Fibroblast of pulmonary artery (primary cell): ENCODE data around the gene ARRDC1.

Source experiments
- DNase-seq: peaks from one replicate; pipeline ENCODE4 v3.0.0-alpha.2; 2010; ENCODE audit warnings: low read depth
- H3K4me3 ChIP-seq: replicated peaks from 2 replicates; pipeline ENCODE4 v1.5.1; 2011; ENCODE audit warnings: low read depth, mild to moderate bottlenecking, control low read depth, low read length, moderate library complexity
- TF ChIP-seq, protein P1 (sequence below): IDR thresholded peaks from 2 replicates; pipeline ENCODE4 v1.5.1; 2011; ENCODE audit warnings: mild to moderate bottlenecking, control low read depth, low read length, inconsistent platforms; ENCODE audit errors: missing control alignments

The ARRDC1 gene

GRCh38 chr9:137630679-137631078, 25.2 kb downstream of the ARRDC1 start:
- TF ChIP-seq, protein P1, sequence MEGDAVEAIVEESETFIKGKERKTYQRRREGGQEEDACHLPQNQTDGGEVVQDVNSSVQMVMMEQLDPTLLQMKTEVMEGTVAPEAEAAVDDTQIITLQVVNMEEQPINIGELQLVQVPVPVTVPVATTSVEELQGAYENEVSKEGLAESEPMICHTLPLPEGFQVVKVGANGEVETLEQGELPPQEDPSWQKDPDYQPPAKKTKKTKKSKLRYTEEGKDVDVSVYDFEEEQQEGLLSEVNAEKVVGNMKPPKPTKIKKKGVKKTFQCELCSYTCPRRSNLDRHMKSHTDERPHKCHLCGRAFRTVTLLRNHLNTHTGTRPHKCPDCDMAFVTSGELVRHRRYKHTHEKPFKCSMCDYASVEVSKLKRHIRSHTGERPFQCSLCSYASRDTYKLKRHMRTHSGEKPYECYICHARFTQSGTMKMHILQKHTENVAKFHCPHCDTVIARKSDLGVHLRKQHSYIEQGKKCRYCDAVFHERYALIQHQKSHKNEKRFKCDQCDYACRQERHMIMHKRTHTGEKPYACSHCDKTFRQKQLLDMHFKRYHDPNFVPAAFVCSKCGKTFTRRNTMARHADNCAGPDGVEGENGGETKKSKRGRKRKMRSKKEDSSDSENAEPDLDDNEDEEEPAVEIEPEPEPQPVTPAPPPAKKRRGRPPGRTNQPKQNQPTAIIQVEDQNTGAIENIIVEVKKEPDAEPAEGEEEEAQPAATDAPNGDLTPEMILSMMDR: no peak
- H3K4me3 ChIP-seq: no peak overlapping the region
- no peak for DNase-seq

DNA sequence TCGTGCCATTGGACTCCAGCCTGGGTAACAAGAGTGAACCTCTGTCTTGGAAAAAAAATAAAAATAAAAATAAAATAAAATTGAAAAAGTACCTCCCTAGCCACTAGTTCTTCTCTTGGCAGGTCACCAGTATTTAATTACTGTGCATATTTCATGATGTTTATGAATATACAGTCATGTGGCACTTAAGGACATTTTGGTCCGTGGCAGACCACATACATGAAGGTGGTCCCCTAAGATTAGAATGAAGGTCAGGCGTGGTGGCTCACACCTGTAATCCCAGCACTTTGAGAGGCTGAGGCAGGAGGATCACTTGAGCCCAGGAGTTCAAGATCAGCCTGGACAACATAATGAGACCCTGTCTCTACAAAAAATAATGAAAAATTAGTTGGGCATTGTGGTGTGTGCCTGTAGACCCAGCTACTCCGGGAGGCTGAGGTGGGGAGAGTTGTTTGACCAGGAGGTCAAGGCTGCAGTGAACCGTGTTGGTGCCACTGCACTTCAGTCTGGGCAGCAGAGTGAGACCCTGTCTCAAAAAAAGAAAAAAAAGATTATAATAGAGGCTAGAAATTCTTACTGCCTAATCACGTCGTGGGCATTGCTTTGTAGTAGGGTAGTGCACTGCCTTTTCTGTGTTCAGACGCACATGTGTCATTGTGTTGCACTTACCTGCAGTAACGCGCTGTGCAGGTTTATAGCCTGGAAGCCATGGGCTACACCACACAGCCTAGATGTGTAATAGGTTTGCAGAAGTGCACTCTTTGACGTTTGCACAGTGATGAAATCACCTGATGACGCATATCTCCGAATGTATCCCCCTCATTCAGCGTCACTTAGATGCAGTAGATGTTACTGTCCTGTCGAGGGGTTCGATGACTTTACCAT, 26.1 kb downstream of the ARRDC1 start:
- H3K4me3 ChIP-seq: no peak overlapping the region
- TF ChIP-seq, protein P1: no peak
- no peak for DNase-seq

DNA sequence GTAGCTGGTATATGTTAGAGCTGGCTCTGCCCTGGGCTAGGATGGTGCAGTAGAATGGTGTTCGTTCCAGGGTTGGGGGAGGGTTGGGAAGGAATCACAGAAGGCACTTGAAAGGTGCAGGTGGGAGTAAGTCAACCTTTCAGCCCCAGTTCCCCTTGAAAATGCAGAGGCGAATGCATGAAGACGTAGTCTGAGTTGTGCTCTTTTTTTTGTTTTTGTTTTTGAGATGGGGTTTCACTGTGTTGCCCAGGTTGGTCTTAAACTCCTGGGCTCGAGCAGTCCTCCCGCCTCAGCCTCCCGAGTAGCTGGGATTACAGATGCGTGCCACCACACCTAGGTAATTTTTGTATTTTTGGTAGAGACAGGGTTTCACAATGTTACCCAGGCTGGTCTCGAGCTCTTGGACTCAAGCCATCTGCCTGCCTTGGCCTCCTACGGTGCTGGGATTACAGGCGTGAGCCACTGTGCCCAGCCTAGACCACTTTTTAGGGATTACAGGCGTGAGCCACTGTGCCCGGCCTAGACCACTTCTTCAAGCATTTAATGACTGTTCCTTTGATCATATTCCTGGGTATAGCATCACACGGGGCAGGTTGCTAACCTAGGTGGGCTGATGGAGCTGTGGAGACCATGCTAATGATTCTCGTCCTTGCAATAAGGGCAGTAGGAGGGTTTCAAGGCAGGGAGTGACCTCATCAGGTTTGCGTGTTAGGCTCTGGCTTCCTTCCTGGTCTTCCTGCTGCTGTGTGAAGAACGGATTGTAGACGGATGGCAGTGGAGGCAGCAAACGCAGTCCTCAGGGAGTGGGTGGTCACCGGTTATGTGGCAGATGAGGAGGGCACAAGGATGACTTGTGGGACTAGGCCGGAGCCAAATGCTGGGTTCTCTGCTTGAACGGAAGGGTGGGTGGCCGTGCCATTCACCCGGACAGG, 27.0 kb downstream of the ARRDC1 start:
- H3K4me3 ChIP-seq: no peak overlapping the region
- no peak for DNase-seq
- TF ChIP-seq, protein P1: no peak

- DNase-seq: no peak
- H3K4me3 ChIP-seq: no peak overlapping the region
- TF ChIP-seq, protein P1: no peak
Observed at GRCh38 chr9:137634016-137634415, 28.5 kb downstream of the ARRDC1 start.

GRCh38 chr9:137638680-137639079, 33.2 kb downstream of the ARRDC1 start:
- DNase-seq: no peak
- H3K4me3 ChIP-seq: no peak overlapping the region
- TF ChIP-seq, protein P1: no peak

DNA sequence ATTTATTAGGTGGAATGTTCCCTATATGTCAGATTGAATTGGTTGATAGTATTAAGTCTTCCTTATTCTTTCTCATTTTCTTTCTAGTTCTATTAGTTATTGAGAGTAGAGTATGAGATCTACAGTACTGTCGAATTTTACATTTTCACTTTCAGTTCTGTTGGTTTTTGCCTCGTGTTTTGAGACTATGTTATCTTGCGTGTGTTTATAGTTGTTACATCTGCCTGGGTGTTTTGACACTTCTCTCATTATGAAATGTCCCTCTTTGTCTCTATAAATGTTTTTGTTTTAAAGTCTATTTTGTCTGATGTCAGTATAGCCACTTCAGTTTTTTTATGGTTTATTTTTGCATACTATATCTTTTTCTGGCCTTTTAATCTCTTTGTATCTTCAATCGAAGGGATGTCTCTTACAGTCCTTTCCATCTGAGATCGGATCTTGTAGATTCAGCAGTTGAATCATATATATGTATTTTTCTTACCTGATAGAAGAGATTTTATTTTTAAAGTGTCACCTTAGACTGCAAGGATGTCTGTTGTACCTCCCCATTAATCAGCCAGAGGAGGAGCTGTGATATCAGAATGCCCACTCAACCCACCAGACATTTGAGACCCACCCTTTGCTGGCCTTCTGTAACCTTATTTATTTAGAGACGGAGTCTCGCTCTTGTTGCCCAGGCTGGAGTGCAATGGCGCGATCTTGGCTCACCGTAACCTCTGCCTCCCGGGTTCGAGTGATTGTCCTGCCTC, 34.0 kb downstream of the ARRDC1 start:
- TF ChIP-seq, protein P1: no peak
- no peak overlapping the region for H3K4me3 ChIP-seq
- no peak for DNase-seq
